Activated naive CD8-positive, alpha-beta T cell treated with anti-CD3 and anti-CD28 coated beads, Interleukin-2, amount 10 ng/mL, durations not matched to agents 7 days and 5 days (primary cell): ENCODE results near the gene KIF26B. TPM values are rescaled to one million over a fixed set of nuclear protein-coding genes. Genes with fewer than 3 reads are reported as not detected.

Experiments used
- ATAC-seq: fragments of 150-1000 bp; cut with Tn5 transposase; one replicate; pipeline ENCODE4 v1.10.0; 2021; ENCODE audit warnings: low read depth, moderate library complexity
- POLR2A ChIA-PET: fragments of 350-600 bp; sonication (Branson Sonifier 250); formaldehyde crosslinking; loops from one replicate; lab custom pipeline; 2021; ENCODE audit warnings: antibody characterized with exemption; lab: Charles Lee
- DNase-seq: peaks from one replicate; pipeline ENCODE4 v3.0.0; 2021
- H3K27ac Mint-ChIP-seq: one replicate; pipeline ENCODE4 v1.8.0; 2022; ENCODE audit warnings: mild to moderate bottlenecking, mixed read lengths
- H3K27me3 Mint-ChIP-seq: one replicate; pipeline ENCODE4 v1.8.0; 2022; ENCODE audit warnings: mild to moderate bottlenecking, moderate library complexity, mixed read lengths
- H3K36me3 Mint-ChIP-seq: one replicate; pipeline ENCODE4 v1.8.0; 2021; ENCODE audit warnings: mild to moderate bottlenecking, mixed read lengths
- H3K4me1 Mint-ChIP-seq: one replicate; pipeline ENCODE4 v1.8.0; 2021; ENCODE audit warnings: mixed read lengths
- H3K4me3 Mint-ChIP-seq: one replicate; pipeline ENCODE4 v1.8.0; 2022; ENCODE audit warnings: mild to moderate bottlenecking, moderate library complexity, mixed read lengths
- H3K9me3 Mint-ChIP-seq: one replicate; pipeline ENCODE4 v1.8.0; 2021; ENCODE audit warnings: mixed read lengths
- total RNA-seq, 2 experiments: library from RNA; stranded (reverse); gene quantifications; one replicate each; pipeline ENCODE4 v1.2.3, GENCODE V29; 2021

Gene KIF26B
- total RNA-seq, 2 experiments from 2014 or later = 0.14 TPM; not detected in 1

- ATAC-seq = no peak
- Mint-ChIP-seq H3K27me3 (no peaks in the 10 kb centered on the region), H3K4me3 (no peak overlapping the region), H3K27ac (no peak overlapping the region), H3K4me1 (no peaks in the 10 kb centered on the region), H3K36me3 (no peaks in the 10 kb centered on the region), H3K9me3 (no peaks in the 10 kb centered on the region)
- POLR2A ChIA-PET = no interaction called here
- DNase-seq = no peak
Measured at GRCh38 chr1:245411245-245412036, 256.7 kb downstream of the KIF26B start.

GRCh38 chr1:245412306-245412705 is 257.5 kb downstream of the KIF26B start:
- ATAC-seq = no peak
- DNase-seq = no peak
- no peaks in the 10 kb centered on the region for H3K9me3 Mint-ChIP-seq
- H3K27me3 Mint-ChIP-seq = no peaks in the 10 kb centered on the region
- H3K4me1 Mint-ChIP-seq = no peaks in the 10 kb centered on the region
- POLR2A ChIA-PET = no interaction called here
- H3K4me3 Mint-ChIP-seq = no peak overlapping the region
- no peak overlapping the region for H3K27ac Mint-ChIP-seq
- no peaks in the 10 kb centered on the region for H3K36me3 Mint-ChIP-seq

- Mint-ChIP-seq H3K9me3 (no peaks in the 10 kb centered on the region), H3K27ac (no peak overlapping the region), H3K4me3 (no peak overlapping the region), H3K4me1 (no peaks in the 10 kb centered on the region), H3K27me3 (no peaks in the 10 kb centered on the region), H3K36me3 (no peaks in the 10 kb centered on the region)
- no peak for DNase-seq
- no peak for ATAC-seq
- POLR2A ChIA-PET = no interaction called here
Measured at GRCh38 chr1:245416781-245417180, 262.0 kb downstream of the KIF26B start.

- Mint-ChIP-seq H3K4me3 (no peak overlapping the region), H3K36me3 (no peaks in the 10 kb centered on the region), H3K27me3 (no peaks in the 10 kb centered on the region), H3K27ac (no peak overlapping the region), H3K4me1 (no peaks in the 10 kb centered on the region), H3K9me3 (no peaks in the 10 kb centered on the region)
- POLR2A ChIA-PET = no interaction called here
- DNase-seq (no peak), ATAC-seq (no peak)
Measured at GRCh38 chr1:245418077-245418476, 263.3 kb downstream of the KIF26B start.

GRCh38 chr1:245419461-245419978 is 264.7 kb downstream of the KIF26B start:
- DNase-seq (no peak), ATAC-seq (no peak)
- H3K4me1 Mint-ChIP-seq = no peaks in the 10 kb centered on the region
- no peaks in the 10 kb centered on the region for H3K27me3 Mint-ChIP-seq
- no peak overlapping the region for H3K4me3 Mint-ChIP-seq
- POLR2A ChIA-PET = no interaction called here
- H3K9me3 Mint-ChIP-seq = no peaks in the 10 kb centered on the region
- H3K36me3 Mint-ChIP-seq = no peaks in the 10 kb centered on the region
- H3K27ac Mint-ChIP-seq = no peak overlapping the region

GRCh38 chr1:245419989-245420388 is 265.2 kb downstream of the KIF26B start:
- no peaks in the 10 kb centered on the region for H3K9me3 Mint-ChIP-seq
- H3K27me3 Mint-ChIP-seq = no peaks in the 10 kb centered on the region
- no peaks in the 10 kb centered on the region for H3K36me3 Mint-ChIP-seq
- no peak overlapping the region for H3K4me3 Mint-ChIP-seq
- no peaks in the 10 kb centered on the region for H3K4me1 Mint-ChIP-seq
- ATAC-seq (no peak), DNase-seq (no peak)
- POLR2A ChIA-PET = no interaction called here
- H3K27ac Mint-ChIP-seq = no peak overlapping the region

GRCh38 chr1:245420926-245421325 is 266.1 kb downstream of the KIF26B start:
- DNase-seq (no peak), ATAC-seq (no peak)
- Mint-ChIP-seq H3K36me3 (no peaks in the 10 kb centered on the region), H3K4me3 (no peak overlapping the region), H3K27ac (no peak overlapping the region), H3K27me3 (no peaks in the 10 kb centered on the region), H3K9me3 (no peaks in the 10 kb centered on the region), H3K4me1 (no peaks in the 10 kb centered on the region)
- POLR2A ChIA-PET = no interaction called here

- POLR2A ChIA-PET = no interaction called here
- Mint-ChIP-seq H3K36me3 (no peaks in the 10 kb centered on the region), H3K27me3 (peaks cover 5% of the 10 kb centered on the region), H3K4me1 (no peaks in the 10 kb centered on the region), H3K27ac (no peak overlapping the region), H3K4me3 (no peak overlapping the region), H3K9me3 (peaks cover 2% of the 10 kb centered on the region)
- ATAC-seq = no peak
- no peak for DNase-seq
Measured at GRCh38 chr1:245428681-245429080, 273.9 kb downstream of the KIF26B start.

GRCh38 chr1:245431706-245432105 is 276.9 kb downstream of the KIF26B start:
- Mint-ChIP-seq H3K36me3 (no peaks in the 10 kb centered on the region), H3K4me1 (no peaks in the 10 kb centered on the region), H3K27me3 (peaks cover 8% of the 10 kb centered on the region), H3K9me3 (peaks cover 2% of the 10 kb centered on the region), H3K27ac (no peak overlapping the region), H3K4me3 (no peak overlapping the region)
- no peak for ATAC-seq
- POLR2A ChIA-PET = no interaction called here
- DNase-seq = no peak

GRCh38 chr1:245432228-245432875 is 277.6 kb downstream of the KIF26B start:
- POLR2A ChIA-PET = no interaction called here
- H3K9me3 Mint-ChIP-seq = peaks cover 2% of the 10 kb centered on the region
- no peaks in the 10 kb centered on the region for H3K36me3 Mint-ChIP-seq

GRCh38 chr1:245433561-245433960 is 278.8 kb downstream of the KIF26B start:
- DNase-seq = no peak
- no peak overlapping the region for H3K27ac Mint-ChIP-seq
- no peak overlapping the region for H3K4me3 Mint-ChIP-seq
- H3K9me3 Mint-ChIP-seq = peaks cover 2% of the 10 kb centered on the region
- H3K4me1 Mint-ChIP-seq = no peaks in the 10 kb centered on the region
- H3K27me3 Mint-ChIP-seq = peaks cover 10% of the 10 kb centered on the region
- H3K36me3 Mint-ChIP-seq = no peaks in the 10 kb centered on the region
- ATAC-seq = no peak
- POLR2A ChIA-PET = no interaction called here

More at GRCh38 chr1:245432228-245432875, 277.6 kb downstream of the KIF26B start:
- no peak overlapping the region for H3K27ac Mint-ChIP-seq
- no peak overlapping the region for H3K4me3 Mint-ChIP-seq
- no peaks in the 10 kb centered on the region for H3K4me1 Mint-ChIP-seq
- ATAC-seq = no peak
- peaks cover 8% of the 10 kb centered on the region for H3K27me3 Mint-ChIP-seq
- no peak for DNase-seq

GRCh38 chr1:245434280-245434679 is 279.5 kb downstream of the KIF26B start:
- Mint-ChIP-seq H3K27ac (no peak overlapping the region), H3K9me3 (peaks cover 2% of the 10 kb centered on the region), H3K4me1 (no peaks in the 10 kb centered on the region), H3K27me3 (peaks cover 13% of the 10 kb centered on the region), H3K36me3 (no peaks in the 10 kb centered on the region), H3K4me3 (no peak overlapping the region)
- DNase-seq = no peak
- ATAC-seq = no peak
- POLR2A ChIA-PET = no interaction called here

- DNase-seq (no peak), ATAC-seq (no peak)
- Mint-ChIP-seq H3K36me3 (no peaks in the 10 kb centered on the region), H3K4me1 (peaks cover 2% of the 10 kb centered on the region), H3K27me3 (peaks cover 16% of the 10 kb centered on the region), H3K27ac (no peak overlapping the region), H3K9me3 (peaks cover 2% of the 10 kb centered on the region), H3K4me3 (no peak overlapping the region)
- POLR2A ChIA-PET = no interaction called here
Measured at GRCh38 chr1:245436407-245436806, 281.6 kb downstream of the KIF26B start.
